ENCODE measurements around the gene FRYL.

DNA sequence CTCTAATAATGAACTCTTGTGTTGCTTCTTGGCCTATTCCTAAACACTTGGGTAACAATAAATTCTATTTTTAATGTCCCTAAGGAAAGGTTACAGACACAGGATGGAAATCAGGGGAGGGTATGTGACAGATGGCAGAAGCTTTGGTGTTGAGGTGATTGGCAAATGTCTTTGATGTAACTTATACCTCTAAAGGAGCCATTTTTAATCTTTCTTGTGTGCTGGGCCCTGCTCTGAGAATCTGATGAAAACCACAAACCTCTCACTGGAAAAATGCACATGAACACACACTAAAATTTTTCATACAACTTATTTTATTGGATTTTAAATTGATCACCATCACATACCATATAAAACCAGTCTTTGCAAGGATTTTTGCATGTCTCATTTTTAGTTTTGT is 17.7 kb downstream of the FRYL start:
- TF ChIP-seq, protein P1, sequence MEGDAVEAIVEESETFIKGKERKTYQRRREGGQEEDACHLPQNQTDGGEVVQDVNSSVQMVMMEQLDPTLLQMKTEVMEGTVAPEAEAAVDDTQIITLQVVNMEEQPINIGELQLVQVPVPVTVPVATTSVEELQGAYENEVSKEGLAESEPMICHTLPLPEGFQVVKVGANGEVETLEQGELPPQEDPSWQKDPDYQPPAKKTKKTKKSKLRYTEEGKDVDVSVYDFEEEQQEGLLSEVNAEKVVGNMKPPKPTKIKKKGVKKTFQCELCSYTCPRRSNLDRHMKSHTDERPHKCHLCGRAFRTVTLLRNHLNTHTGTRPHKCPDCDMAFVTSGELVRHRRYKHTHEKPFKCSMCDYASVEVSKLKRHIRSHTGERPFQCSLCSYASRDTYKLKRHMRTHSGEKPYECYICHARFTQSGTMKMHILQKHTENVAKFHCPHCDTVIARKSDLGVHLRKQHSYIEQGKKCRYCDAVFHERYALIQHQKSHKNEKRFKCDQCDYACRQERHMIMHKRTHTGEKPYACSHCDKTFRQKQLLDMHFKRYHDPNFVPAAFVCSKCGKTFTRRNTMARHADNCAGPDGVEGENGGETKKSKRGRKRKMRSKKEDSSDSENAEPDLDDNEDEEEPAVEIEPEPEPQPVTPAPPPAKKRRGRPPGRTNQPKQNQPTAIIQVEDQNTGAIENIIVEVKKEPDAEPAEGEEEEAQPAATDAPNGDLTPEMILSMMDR (IDR thresholded peaks at IDR 0.05) = no peak
- no peak for TF ChIP-seq POLR2A (IDR thresholded peaks at IDR 0.05)

Data from adrenal gland (tissue), 5 donors.